ENCODE data around the gene CRY2.

DNA sequence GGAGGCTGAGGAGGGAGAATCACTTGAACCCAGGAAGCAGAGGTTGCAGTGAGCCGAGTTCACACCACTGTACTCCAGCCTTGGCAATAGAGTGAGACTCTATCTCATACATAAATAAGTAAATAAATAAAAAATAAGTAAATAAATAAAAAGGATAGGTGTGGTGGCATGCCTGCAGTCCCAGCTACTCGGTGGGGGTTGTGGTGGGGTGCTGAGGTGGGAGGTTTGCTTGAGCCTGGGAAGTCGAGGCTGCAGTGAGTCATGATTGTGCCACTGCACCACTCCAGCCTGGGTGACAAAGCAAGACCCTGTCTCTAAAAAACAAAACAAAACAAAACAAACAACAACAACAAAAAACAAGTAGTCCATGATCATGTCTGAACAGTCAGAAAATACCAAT lies 78.3 kb downstream of the CRY2 start:
- TF ChIP-seq, protein P1, sequence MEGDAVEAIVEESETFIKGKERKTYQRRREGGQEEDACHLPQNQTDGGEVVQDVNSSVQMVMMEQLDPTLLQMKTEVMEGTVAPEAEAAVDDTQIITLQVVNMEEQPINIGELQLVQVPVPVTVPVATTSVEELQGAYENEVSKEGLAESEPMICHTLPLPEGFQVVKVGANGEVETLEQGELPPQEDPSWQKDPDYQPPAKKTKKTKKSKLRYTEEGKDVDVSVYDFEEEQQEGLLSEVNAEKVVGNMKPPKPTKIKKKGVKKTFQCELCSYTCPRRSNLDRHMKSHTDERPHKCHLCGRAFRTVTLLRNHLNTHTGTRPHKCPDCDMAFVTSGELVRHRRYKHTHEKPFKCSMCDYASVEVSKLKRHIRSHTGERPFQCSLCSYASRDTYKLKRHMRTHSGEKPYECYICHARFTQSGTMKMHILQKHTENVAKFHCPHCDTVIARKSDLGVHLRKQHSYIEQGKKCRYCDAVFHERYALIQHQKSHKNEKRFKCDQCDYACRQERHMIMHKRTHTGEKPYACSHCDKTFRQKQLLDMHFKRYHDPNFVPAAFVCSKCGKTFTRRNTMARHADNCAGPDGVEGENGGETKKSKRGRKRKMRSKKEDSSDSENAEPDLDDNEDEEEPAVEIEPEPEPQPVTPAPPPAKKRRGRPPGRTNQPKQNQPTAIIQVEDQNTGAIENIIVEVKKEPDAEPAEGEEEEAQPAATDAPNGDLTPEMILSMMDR (IDR thresholded peaks at IDR 0.05): no peak
- TF ChIP-seq POLR2A (IDR thresholded peaks at IDR 0.05): no peak
